GM12874 (cell line): ENCODE data around the gene CYP2W1.

Experiments used
- CTCF ChIP-seq: IDR thresholded peaks from 2 replicates; pipeline ENCODE4 v1.5.1; 2011; ENCODE audit warnings: low read depth, mild to moderate bottlenecking, control low read depth, low read length, moderate library complexity; ENCODE audit not compliant: insufficient read depth

CYP2W1 gene

GRCh38 chr7:961546-962400, 21.2 kb upstream of the CYP2W1 start:
- no peak for TF ChIP-seq CTCF

GRCh38 chr7:962401-963081, 20.4 kb upstream of the CYP2W1 start:
- TF ChIP-seq CTCF, result no peak

GRCh38 chr7:963236-964078, 19.5 kb upstream of the CYP2W1 start:
- peak; percentile 43; the same call in 1 of the 2 replicates for TF ChIP-seq CTCF

GRCh38 chr7:964401-965231, 18.4 kb upstream of the CYP2W1 start:
- 0 out of 2 replicates have a peak, but pooled peaks have one; percentile 3 for TF ChIP-seq CTCF

- TF ChIP-seq CTCF, result no peak
These were observed 16.5 kb upstream of the CYP2W1 start for GRCh38 chr7:966291-967069.

- no peak for TF ChIP-seq CTCF
These were observed 15.5 kb upstream of the CYP2W1 start for GRCh38 chr7:967361-968082.
